ENCODE measurements around the gene HIPK1. TPM values are rescaled to one million over a fixed set of nuclear protein-coding genes. Genes with fewer than 3 reads are reported as not detected.

The HIPK1 gene
- total RNA-seq, 1 experiment from 2014 or later, result 41.5 TPM

GRCh38 chr1:113982949-113983348 lies 53.8 kb downstream of the HIPK1 start:
- ChIA-PET CTCF (no interaction called here), POLR2A (no interaction called here)
- Histone ChIP-seq H3K36me3 (ENCODE audit: control insufficient read depth, insufficient read depth, low read length) (no peaks in the 10 kb centered on the region), H3K4me3 (ENCODE audit: low read depth in 2 of 2, low read length in 2 of 2) (no peak overlapping the region), H3K9me3 (ENCODE audit: control insufficient read depth, insufficient read depth, low read depth, low read length) (no peaks in the 10 kb centered on the region), H3K4me1 (ENCODE audit: control insufficient read depth, insufficient read depth, low read length) (no peaks in the 10 kb centered on the region), H3K27me3 (ENCODE audit: control insufficient read depth, insufficient read depth, low read length) (no peaks in the 10 kb centered on the region), H3K27ac (ENCODE audit: low read length) (no peak overlapping the region)
- DNase-seq (ENCODE audit: low read depth, low spot score), result no peak
- intact Hi-C loops (cut with micrococcal nuclease; ENCODE audit: unreplicated experiment), result no loop called here
- in situ Hi-C loops (cut with HindIII; ENCODE audit: low pct_unique_long_range_greater_than_20kb, low sequenced_read_pairs), result no loop called here
- no peak for ATAC-seq
- no TSS peak for BruUV-seq (replicated peaks)
- no peak for TF ChIP-seq CTCF (IDR thresholded peaks at IDR 0.05)
- no peak for TF ChIP-seq TCF7L2 (IDR thresholded peaks at IDR 0.05; ENCODE audit: low read depth, low read length)
- TF ChIP-seq SIN3A (IDR thresholded peaks at IDR 0.05; ENCODE audit: borderline replicate concordance, insufficient read depth, low read depth, low read length), result no peak
- TF ChIP-seq POLR2AphosphoS5 (IDR thresholded peaks at IDR 0.05; ENCODE audit: low read depth, low read length), result no peak
- no peak for TF ChIP-seq REST (IDR thresholded peaks at IDR 0.05; ENCODE audit: insufficient read depth in 1 of 2, low read depth in 2 of 2, low read length in 1 of 2)

- in situ Hi-C loops (cut with HindIII; ENCODE audit: low pct_unique_long_range_greater_than_20kb, low sequenced_read_pairs) (no loop called here), intact Hi-C loops (cut with micrococcal nuclease; ENCODE audit: unreplicated experiment) (no loop called here)
- CTCF ChIA-PET, result no interaction called here
- Histone ChIP-seq H3K36me3 (ENCODE audit: control insufficient read depth, insufficient read depth, low read length) (no peaks in the 10 kb centered on the region), H3K4me1 (ENCODE audit: control insufficient read depth, insufficient read depth, low read length) (no peaks in the 10 kb centered on the region), H3K27me3 (ENCODE audit: control insufficient read depth, insufficient read depth, low read length) (no peaks in the 10 kb centered on the region), H3K9me3 (ENCODE audit: control insufficient read depth, insufficient read depth, low read depth, low read length) (no peaks in the 10 kb centered on the region), H3K4me3 (ENCODE audit: low read depth in 2 of 2, low read length in 2 of 2) (no peak overlapping the region), H3K27ac (ENCODE audit: low read length) (no peak overlapping the region)
- no peak for DNase-seq (ENCODE audit: low read depth, low spot score)
- POLR2A ChIA-PET, result no interaction called here
- TF ChIP-seq CTCF (IDR thresholded peaks at IDR 0.05) (no peak), REST (IDR thresholded peaks at IDR 0.05; ENCODE audit: insufficient read depth in 1 of 2, low read depth in 2 of 2, low read length in 1 of 2) (no peak), POLR2AphosphoS5 (IDR thresholded peaks at IDR 0.05; ENCODE audit: low read depth, low read length) (no peak), SIN3A (IDR thresholded peaks at IDR 0.05; ENCODE audit: borderline replicate concordance, insufficient read depth, low read depth, low read length) (no peak), TCF7L2 (IDR thresholded peaks at IDR 0.05; ENCODE audit: low read depth, low read length) (no peak)
- no TSS peak for BruUV-seq (replicated peaks)
- ATAC-seq, result no peak
These were observed 54.3 kb downstream of the HIPK1 start for GRCh38 chr1:113983391-113983790.

All from Panc1 (cell line).